ENCODE results near the gene CARD14. TPM values are rescaled to one million over a fixed set of nuclear protein-coding genes. Genes with fewer than 3 reads are reported as not detected.

The CARD14 gene
- total RNA-seq, 1 donor from 2014 or later: 1.1 TPM

- H3K4me3 ChIP-seq: no peak overlapping the region
- H3K27ac ChIP-seq: no peak overlapping the region
- H3K27me3 ChIP-seq: no peaks in the 10 kb centered on the region
- no peaks in the 10 kb centered on the region for H3K36me3 ChIP-seq
- H3K9me3 ChIP-seq: no peaks in the 10 kb centered on the region
- no peak for DNase-seq (ENCODE audit: low spot score in 2 of 2)
- intact Hi-C loops (cut with DNase I): no loop called here
- H3K4me1 ChIP-seq: no peaks in the 10 kb centered on the region
- TF ChIP-seq, protein P1, sequence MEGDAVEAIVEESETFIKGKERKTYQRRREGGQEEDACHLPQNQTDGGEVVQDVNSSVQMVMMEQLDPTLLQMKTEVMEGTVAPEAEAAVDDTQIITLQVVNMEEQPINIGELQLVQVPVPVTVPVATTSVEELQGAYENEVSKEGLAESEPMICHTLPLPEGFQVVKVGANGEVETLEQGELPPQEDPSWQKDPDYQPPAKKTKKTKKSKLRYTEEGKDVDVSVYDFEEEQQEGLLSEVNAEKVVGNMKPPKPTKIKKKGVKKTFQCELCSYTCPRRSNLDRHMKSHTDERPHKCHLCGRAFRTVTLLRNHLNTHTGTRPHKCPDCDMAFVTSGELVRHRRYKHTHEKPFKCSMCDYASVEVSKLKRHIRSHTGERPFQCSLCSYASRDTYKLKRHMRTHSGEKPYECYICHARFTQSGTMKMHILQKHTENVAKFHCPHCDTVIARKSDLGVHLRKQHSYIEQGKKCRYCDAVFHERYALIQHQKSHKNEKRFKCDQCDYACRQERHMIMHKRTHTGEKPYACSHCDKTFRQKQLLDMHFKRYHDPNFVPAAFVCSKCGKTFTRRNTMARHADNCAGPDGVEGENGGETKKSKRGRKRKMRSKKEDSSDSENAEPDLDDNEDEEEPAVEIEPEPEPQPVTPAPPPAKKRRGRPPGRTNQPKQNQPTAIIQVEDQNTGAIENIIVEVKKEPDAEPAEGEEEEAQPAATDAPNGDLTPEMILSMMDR (IDR thresholded peaks at IDR 0.05): no peak
These were observed 11.6 kb downstream of the CARD14 start for GRCh38 chr17:80181431-80181830.

- no peaks in the 10 kb centered on the region for H3K27me3 ChIP-seq
- TF ChIP-seq, protein P1 (IDR thresholded peaks at IDR 0.05): no peak
- no peak overlapping the region for H3K27ac ChIP-seq
- no peak overlapping the region for H3K4me3 ChIP-seq
- H3K4me1 ChIP-seq: no peaks in the 10 kb centered on the region
- no peaks in the 10 kb centered on the region for H3K36me3 ChIP-seq
- no peaks in the 10 kb centered on the region for H3K9me3 ChIP-seq
- intact Hi-C loops (cut with DNase I): no loop called here
- DNase-seq (ENCODE audit: low spot score in 2 of 2): no peak
These were observed 12.5 kb downstream of the CARD14 start for GRCh38 chr17:80182118-80182844.

GRCh38 chr17:80182845-80183223 is 13.0 kb downstream of the CARD14 start:
- Histone ChIP-seq H3K9me3 (no peaks in the 10 kb centered on the region), H3K27me3 (no peaks in the 10 kb centered on the region), H3K36me3 (no peaks in the 10 kb centered on the region), H3K27ac (no peak overlapping the region), H3K4me1 (no peaks in the 10 kb centered on the region), H3K4me3 (no peak overlapping the region)
- no peak for DNase-seq (ENCODE audit: low spot score in 2 of 2)
- TF ChIP-seq, protein P1 (IDR thresholded peaks at IDR 0.05): no peak
- intact Hi-C loops (cut with DNase I): no loop called here

DNA sequence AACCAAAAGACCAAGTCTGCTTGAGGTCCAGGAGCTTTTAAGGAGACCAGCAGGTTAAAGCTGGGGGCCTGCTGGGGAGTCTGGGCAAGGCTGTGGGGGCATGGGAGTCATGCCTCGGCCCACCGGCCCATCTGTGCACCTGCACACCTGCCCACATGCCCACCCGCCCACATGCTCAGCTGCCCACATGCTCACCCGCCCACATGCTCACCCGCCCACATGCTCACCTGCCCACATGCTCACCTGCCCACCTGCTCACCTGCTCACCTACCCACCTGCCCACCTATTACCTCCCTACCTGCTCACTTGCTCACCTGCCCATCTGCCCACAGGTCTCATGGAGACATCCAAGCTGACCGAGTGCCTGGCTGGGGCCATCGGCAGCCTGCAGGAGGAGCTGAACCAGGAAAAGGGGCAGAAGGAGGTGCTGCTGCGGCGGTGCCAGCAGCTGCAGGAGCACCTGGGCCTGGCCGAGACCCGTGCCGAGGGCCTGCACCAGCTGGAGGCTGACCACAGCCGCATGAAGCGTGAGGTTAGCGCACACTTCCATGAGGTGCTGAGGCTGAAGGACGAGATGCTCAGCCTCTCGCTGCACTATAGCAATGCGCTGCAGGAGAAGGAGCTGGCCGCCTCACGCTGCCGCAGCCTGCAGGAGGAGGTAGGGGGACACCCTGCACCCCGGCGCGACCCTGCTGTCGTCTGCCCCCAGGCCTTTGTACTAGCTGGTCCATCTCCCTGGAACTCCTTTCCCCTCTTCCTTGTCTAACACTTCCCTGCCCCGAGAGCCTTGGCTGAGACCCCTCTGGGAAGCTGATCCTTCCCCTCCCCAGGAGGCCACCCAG is 14.0 kb downstream of the CARD14 start:
- TF ChIP-seq, protein P1 (IDR thresholded peaks at IDR 0.05): no peak
- no peak overlapping the region for H3K27ac ChIP-seq
- H3K27me3 ChIP-seq: no peaks in the 10 kb centered on the region
- H3K9me3 ChIP-seq: no peaks in the 10 kb centered on the region
- no peaks in the 10 kb centered on the region for H3K36me3 ChIP-seq
- no peaks in the 10 kb centered on the region for H3K4me1 ChIP-seq
- intact Hi-C loops (cut with DNase I): no loop called here
- H3K4me3 ChIP-seq: no peak overlapping the region
- DNase-seq (ENCODE audit: low spot score in 2 of 2): no peak

GRCh38 chr17:80184423-80184714 is 14.5 kb downstream of the CARD14 start:
- no peaks in the 10 kb centered on the region for H3K27me3 ChIP-seq

More at GRCh38 chr17:80184423-80184714, 14.5 kb downstream of the CARD14 start:
- Histone ChIP-seq H3K36me3 (no peaks in the 10 kb centered on the region), H3K27ac (no peak overlapping the region), H3K4me3 (no peak overlapping the region), H3K9me3 (no peaks in the 10 kb centered on the region), H3K4me1 (no peaks in the 10 kb centered on the region)
- TF ChIP-seq, protein P1 (IDR thresholded peaks at IDR 0.05): no peak
- no peak for DNase-seq (ENCODE audit: low spot score in 2 of 2)
- intact Hi-C loops (cut with DNase I): no loop called here

Data from ascending aorta (tissue), 2 donors.